ENCODE results near the gene GDPGP1. TPM values are rescaled to one million over a fixed set of nuclear protein-coding genes. Genes with fewer than 3 reads are reported as not detected.

Gene GDPGP1
- total and polyA plus RNA-seq, 10 of the 15 experiments (the other 5 are each of a cell fraction or from before 2014, with no cell fraction given), result 0.68 to 8.9 (median 3.0) TPM

DNA sequence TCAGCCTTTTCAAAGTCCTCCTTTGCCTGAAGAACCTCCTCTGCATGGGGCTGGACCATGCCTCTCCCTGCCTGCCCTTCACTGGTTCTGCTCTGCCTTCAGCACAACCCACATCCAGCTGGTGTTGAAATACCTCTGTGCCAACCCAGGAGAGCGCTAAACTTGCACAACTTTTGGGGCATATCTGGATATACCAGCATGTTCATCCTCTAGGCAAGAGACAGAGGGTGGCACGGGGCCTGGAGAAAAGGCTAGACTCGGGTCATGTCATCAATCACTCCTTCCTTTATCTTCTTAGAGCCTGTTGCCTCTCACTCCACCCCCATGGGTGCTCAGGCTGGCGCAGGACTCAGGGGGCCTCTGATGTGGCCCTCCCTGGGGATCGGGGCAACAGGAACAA is 28.1 kb upstream of the GDPGP1 start (continued):
- TF ChIP-seq, protein P1, sequence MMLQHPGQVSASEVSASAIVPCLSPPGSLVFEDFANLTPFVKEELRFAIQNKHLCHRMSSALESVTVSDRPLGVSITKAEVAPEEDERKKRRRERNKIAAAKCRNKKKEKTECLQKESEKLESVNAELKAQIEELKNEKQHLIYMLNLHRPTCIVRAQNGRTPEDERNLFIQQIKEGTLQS (IDR thresholded peaks at IDR 0.05; ENCODE audit: borderline replicate concordance, extremely low read depth, low read depth, low read length), result no peak
- TF ChIP-seq NR2C2 (IDR thresholded peaks at IDR 0.05; ENCODE audit: borderline replicate concordance, control insufficient read depth, insufficient read length, low read depth), result no peak
- no peak for TF ChIP-seq GABPA (IDR thresholded peaks at IDR 0.05; ENCODE audit: low read depth)
- no peak for TF ChIP-seq YBX1 (IDR thresholded peaks at IDR 0.05)
- TF ChIP-seq, protein P2, sequence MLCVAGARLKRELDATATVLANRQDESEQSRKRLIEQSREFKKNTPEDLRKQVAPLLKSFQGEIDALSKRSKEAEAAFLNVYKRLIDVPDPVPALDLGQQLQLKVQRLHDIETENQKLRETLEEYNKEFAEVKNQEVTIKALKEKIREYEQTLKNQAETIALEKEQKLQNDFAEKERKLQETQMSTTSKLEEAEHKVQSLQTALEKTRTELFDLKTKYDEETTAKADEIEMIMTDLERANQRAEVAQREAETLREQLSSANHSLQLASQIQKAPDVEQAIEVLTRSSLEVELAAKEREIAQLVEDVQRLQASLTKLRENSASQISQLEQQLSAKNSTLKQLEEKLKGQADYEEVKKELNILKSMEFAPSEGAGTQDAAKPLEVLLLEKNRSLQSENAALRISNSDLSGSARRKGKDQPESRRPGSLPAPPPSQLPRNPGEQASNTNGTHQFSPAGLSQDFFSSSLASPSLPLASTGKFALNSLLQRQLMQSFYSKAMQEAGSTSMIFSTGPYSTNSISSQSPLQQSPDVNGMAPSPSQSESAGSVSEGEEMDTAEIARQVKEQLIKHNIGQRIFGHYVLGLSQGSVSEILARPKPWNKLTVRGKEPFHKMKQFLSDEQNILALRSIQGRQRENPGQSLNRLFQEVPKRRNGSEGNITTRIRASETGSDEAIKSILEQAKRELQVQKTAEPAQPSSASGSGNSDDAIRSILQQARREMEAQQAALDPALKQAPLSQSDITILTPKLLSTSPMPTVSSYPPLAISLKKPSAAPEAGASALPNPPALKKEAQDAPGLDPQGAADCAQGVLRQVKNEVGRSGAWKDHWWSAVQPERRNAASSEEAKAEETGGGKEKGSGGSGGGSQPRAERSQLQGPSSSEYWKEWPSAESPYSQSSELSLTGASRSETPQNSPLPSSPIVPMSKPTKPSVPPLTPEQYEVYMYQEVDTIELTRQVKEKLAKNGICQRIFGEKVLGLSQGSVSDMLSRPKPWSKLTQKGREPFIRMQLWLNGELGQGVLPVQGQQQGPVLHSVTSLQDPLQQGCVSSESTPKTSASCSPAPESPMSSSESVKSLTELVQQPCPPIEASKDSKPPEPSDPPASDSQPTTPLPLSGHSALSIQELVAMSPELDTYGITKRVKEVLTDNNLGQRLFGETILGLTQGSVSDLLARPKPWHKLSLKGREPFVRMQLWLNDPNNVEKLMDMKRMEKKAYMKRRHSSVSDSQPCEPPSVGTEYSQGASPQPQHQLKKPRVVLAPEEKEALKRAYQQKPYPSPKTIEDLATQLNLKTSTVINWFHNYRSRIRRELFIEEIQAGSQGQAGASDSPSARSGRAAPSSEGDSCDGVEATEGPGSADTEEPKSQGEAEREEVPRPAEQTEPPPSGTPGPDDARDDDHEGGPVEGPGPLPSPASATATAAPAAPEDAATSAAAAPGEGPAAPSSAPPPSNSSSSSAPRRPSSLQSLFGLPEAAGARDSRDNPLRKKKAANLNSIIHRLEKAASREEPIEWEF (IDR thresholded peaks at IDR 0.05; ENCODE audit: insufficient replicate concordance, low read depth, low read length), result no peak
- TF ChIP-seq ZSCAN29 (IDR thresholded peaks at IDR 0.05), result no peak
- no peak for TF ChIP-seq MEF2A (IDR thresholded peaks at IDR 0.05; ENCODE audit: insufficient read depth, low read depth, low read length)
- no peak for TF ChIP-seq CREB1 (IDR thresholded peaks at IDR 0.05; ENCODE audit: low read depth)
- TF ChIP-seq, protein P3, sequence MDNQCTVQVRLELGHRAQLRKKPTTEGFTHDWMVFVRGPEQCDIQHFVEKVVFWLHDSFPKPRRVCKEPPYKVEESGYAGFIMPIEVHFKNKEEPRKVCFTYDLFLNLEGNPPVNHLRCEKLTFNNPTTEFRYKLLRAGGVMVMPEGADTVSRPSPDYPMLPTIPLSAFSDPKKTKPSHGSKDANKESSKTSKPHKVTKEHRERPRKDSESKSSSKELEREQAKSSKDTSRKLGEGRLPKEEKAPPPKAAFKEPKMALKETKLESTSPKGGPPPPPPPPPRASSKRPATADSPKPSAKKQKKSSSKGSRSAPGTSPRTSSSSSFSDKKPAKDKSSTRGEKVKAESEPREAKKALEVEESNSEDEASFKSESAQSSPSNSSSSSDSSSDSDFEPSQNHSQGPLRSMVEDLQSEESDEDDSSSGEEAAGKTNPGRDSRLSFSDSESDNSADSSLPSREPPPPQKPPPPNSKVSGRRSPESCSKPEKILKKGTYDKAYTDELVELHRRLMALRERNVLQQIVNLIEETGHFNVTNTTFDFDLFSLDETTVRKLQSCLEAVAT (IDR thresholded peaks at IDR 0.05), result no peak
- no peak for TF ChIP-seq KDM1A (IDR thresholded peaks at IDR 0.05; ENCODE audit: borderline replicate concordance)
- TF ChIP-seq RUNX3 (IDR thresholded peaks at IDR 0.05; ENCODE audit: low read length), result no peak
